NOMO-1 (cell line): ENCODE measurements around the gene TEX29.

ENCODE experiments used
- DNase-seq, 2 experiments: peaks; one replicate each; lab custom pipeline; 2025; ENCODE audit not compliant: unreplicated experiment in 2 of 2; lab: John Stamatoyannopoulos, UW

TEX29 gene

GRCh38 chr13:111389621-111390521 is 69.4 kb downstream of the TEX29 start:
- DNase-seq: no peak

GRCh38 chr13:111390522-111391270 is 70.3 kb downstream of the TEX29 start:
- DNase-seq: no peak

GRCh38 chr13:111392486-111392885 is 72.0 kb downstream of the TEX29 start:
- no peak for DNase-seq

- DNase-seq: no peak
Measured at GRCh38 chr13:111393221-111393790, 72.9 kb downstream of the TEX29 start.
